NB4 (cell line): ENCODE data around the gene EIF3B.
A peak's percentile ranks its signal among the peaks of the same experiment; 100 is the strongest.

Source experiments
- DNase-seq: peaks from one replicate; pipeline ENCODE4 v3.0.0; 2010; ENCODE audit warnings: low read depth
- H3K4me3 ChIP-seq: one replicate; pipeline ENCODE4 v1.5.1; 2011; ENCODE audit warnings: mild to moderate bottlenecking, low read depth, low read length, moderate library complexity
- CTCF ChIP-seq: IDR thresholded peaks from one replicate; pipeline ENCODE4 v1.5.1; 2012; ENCODE audit warnings: low read depth, low read length
- MAX ChIP-seq: IDR thresholded peaks from 2 replicates; pipeline ENCODE4 v1.6.1; 2011; ENCODE audit warnings: low read depth, low read length
- MYC ChIP-seq: IDR thresholded peaks from 2 replicates; pipeline ENCODE4 v1.6.1; 2011; ENCODE audit warnings: low read depth, low read length
- POLR2A ChIP-seq: IDR thresholded peaks from 2 replicates; pipeline ENCODE4 v1.6.1; 2011; ENCODE audit warnings: mild to moderate bottlenecking; ENCODE audit not compliant: insufficient read length; ENCODE audit errors: extremely low read depth

The EIF3B gene

GRCh38 chr7:2353936-2354185 lies 766 bp upstream of the EIF3B start:
- no peak for TF ChIP-seq CTCF
- TF ChIP-seq MYC, result peak; percentile 99
- peak; percentile 99 for TF ChIP-seq MAX
- TF ChIP-seq POLR2A, result peak; percentile 95
- peak overlapping the region; percentile 97 for H3K4me3 ChIP-seq
- DNase-seq, result peak; percentile 96

GRCh38 chr7:2354939-2355704 lies 495 bp downstream of the EIF3B start:
- peak overlapping the region; percentile 97 for H3K4me3 ChIP-seq
- peak; percentile 46 for DNase-seq
- no peak for TF ChIP-seq MAX
- TF ChIP-seq MYC, result 0 out of 2 replicates have a peak, but pooled peaks have one; percentile 6

DNA sequence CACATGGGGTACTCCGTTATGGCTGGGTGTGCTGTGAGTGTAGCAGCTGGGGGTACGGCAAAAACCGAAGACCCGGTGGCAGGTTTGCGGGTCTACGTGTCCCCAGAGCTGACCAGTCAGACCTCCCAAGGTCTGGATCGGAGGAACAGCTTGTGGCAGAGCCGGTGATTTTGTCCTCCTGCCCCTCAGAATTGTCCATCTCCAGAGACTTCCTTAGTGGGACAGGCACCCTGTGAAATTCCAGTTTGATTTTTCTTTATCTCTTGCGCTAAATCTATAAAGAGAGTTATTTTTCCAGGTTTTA lies 1.0 kb downstream of the EIF3B start:
- peak overlapping the region; percentile 97 for H3K4me3 ChIP-seq
- TF ChIP-seq CTCF (no peak), MAX (no peak), POLR2A (no peak), MYC (no peak)
- no peak for DNase-seq

DNA sequence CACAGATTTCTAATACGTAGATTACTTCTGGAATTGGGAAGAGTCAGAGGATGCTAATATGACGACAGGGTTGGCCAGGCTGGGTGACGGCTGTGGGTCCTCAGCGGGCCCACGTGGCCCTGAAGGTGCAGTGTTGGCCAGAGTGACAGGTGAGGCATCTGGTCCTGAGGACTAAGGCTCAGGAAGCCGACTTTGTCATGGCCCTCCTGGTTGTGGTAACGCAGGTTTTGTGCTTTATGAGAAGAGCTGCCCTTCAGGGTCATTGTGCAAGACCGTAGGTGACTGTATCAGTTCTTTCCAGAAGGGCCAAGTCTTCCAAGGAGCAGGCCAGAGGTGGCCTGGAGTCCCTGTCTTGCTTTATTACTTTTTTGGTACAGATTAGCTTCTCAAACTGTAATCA lies 2.5 kb downstream of the EIF3B start:
- DNase-seq, result no peak
- peak overlapping the region; percentile 97 for H3K4me3 ChIP-seq
- no peak for TF ChIP-seq POLR2A
- TF ChIP-seq MAX, result no peak
- TF ChIP-seq CTCF, result no peak
- TF ChIP-seq MYC, result no peak

DNA sequence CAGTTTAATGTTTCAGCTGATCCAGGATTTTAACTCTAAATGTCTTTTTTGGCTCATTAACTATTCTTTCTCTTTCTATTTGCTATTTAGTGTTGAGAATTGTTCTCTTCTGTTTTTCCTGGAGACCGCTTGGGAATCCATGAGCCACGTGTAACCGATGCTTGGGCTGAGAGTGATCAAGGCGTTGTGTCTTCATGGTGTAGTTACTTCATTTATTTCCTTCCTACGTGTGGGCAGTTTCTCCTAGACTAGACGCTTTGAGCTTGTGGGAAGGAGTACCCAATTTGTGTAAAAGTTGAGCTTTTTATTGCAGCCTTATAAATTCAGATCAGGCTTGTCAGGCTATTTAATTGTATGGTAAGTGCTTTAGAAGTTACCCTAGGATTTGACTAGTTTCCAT lies 2.9 kb downstream of the EIF3B start:
- H3K4me3 ChIP-seq, result peak overlapping the region; percentile 97
- no peak for TF ChIP-seq MAX
- TF ChIP-seq POLR2A, result no peak
- no peak for TF ChIP-seq MYC
- DNase-seq, result no peak

- TF ChIP-seq CTCF (no peak), POLR2A (no peak), MAX (no peak), MYC (no peak)
- no peak overlapping the region for H3K4me3 ChIP-seq
- DNase-seq, result peak; percentile 12
These were observed 4.4 kb downstream of the EIF3B start for GRCh38 chr7:2358968-2359527.
